Omental fat pad (tissue), 4 donors: ENCODE results near the gene IL23A. TPM values are rescaled to one million over a fixed set of nuclear protein-coding genes. Genes with fewer than 3 reads are reported as not detected.

ENCODE experiments used
- ATAC-seq: fragments of 150-250 bp; one replicate; pipeline ENCODE4 v1.9.1; 2016; ENCODE audit warnings: mild to moderate bottlenecking, moderate library complexity; ENCODE audit not compliant: low FRiP score
- DNase-seq: peaks from one replicate; pipeline ENCODE4 v3.0.0-alpha.2; 2019; ENCODE audit warnings: low spot score
- total RNA-seq, 4 donors: library from RNA; depleted of rRNA; stranded (reverse); fragments of >200 nt; gene quantifications; one replicate each; pipeline ENCODE4 v1.1.0, GENCODE V29; 2016
- TF ChIP-seq, protein P1 (sequence below), 3 donors: fragments of 450-650 bp; IDR thresholded peaks; one replicate each; pipeline ENCODE4 v1.5.1; 2016 to 2017; ENCODE audit warnings: antibody characterized with exemption in 3 of 3, mild to moderate bottlenecking in 3 of 3, moderate library complexity in 2 of 3

Gene IL23A
- total RNA-seq, 4 donors from 2014 or later = 2.2 TPM; not detected in 3

- DNase-seq = no peak
- no peak for ATAC-seq
- TF ChIP-seq, protein P1, sequence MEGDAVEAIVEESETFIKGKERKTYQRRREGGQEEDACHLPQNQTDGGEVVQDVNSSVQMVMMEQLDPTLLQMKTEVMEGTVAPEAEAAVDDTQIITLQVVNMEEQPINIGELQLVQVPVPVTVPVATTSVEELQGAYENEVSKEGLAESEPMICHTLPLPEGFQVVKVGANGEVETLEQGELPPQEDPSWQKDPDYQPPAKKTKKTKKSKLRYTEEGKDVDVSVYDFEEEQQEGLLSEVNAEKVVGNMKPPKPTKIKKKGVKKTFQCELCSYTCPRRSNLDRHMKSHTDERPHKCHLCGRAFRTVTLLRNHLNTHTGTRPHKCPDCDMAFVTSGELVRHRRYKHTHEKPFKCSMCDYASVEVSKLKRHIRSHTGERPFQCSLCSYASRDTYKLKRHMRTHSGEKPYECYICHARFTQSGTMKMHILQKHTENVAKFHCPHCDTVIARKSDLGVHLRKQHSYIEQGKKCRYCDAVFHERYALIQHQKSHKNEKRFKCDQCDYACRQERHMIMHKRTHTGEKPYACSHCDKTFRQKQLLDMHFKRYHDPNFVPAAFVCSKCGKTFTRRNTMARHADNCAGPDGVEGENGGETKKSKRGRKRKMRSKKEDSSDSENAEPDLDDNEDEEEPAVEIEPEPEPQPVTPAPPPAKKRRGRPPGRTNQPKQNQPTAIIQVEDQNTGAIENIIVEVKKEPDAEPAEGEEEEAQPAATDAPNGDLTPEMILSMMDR (IDR thresholded peaks at IDR 0.05) = no peak
Measured at GRCh38 chr12:56362130-56363059, 23.7 kb downstream of the IL23A start, which contains the start of gene APOF. APOF (minus strand) TSS chr12:56362857; CDS start chr12:56362745, 112 bp downstream.

DNA sequence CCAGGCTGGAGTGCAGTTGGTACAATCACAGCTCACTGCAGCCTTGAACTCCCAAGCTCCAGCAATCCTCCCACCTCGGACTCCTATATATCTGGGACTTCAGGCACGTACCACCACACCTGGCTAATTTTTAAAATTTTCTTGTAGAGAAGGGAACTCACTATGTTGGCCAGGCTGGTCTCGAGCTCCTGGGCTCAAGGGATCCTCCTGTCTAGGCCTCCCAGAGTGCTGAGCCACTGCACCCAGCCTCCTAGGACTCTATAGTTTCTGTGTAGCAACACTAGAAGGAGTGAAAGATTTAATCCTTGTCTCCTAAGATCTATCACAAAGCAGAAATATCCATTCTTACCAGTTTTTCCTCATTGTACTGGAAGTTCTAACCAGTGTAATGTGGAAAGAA is 28.3 kb downstream of the IL23A start:
- TF ChIP-seq, protein P1 (IDR thresholded peaks at IDR 0.05) = no peak
- DNase-seq (no peak), ATAC-seq (no peak)

DNA sequence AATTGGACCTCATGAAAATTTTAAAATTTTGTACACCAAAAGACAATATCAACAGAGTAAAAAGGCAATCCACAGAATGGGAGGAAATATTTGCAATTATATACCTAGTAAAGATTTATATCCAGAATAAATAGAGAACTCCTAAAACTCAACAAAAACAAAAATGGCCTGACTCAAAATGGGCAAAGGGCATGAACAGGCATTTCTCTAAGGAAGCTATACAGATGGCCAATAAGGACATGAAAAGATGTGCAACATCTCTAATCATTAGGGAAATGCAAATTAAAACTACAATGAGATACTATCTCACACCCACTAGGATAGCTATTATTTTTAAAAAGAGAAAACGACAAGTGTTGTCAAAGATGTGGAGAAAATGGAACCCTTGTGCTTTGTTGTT is 34.8 kb downstream of the IL23A start:
- DNase-seq = no peak
- ATAC-seq = no peak
- TF ChIP-seq, protein P1 (IDR thresholded peaks at IDR 0.05) = no peak

GRCh38 chr12:56374726-56375597 is 36.3 kb downstream of the IL23A start:
- ATAC-seq (no peak), DNase-seq (no peak)

GRCh38 chr12:56375598-56376434 is 37.1 kb downstream of the IL23A start:
- DNase-seq = no peak
- ATAC-seq = no peak
- TF ChIP-seq, protein P1 (IDR thresholded peaks at IDR 0.05) = no peak

More at GRCh38 chr12:56374726-56375597, 36.3 kb downstream of the IL23A start:
- TF ChIP-seq, protein P1 (IDR thresholded peaks at IDR 0.05) = no peak

DNA sequence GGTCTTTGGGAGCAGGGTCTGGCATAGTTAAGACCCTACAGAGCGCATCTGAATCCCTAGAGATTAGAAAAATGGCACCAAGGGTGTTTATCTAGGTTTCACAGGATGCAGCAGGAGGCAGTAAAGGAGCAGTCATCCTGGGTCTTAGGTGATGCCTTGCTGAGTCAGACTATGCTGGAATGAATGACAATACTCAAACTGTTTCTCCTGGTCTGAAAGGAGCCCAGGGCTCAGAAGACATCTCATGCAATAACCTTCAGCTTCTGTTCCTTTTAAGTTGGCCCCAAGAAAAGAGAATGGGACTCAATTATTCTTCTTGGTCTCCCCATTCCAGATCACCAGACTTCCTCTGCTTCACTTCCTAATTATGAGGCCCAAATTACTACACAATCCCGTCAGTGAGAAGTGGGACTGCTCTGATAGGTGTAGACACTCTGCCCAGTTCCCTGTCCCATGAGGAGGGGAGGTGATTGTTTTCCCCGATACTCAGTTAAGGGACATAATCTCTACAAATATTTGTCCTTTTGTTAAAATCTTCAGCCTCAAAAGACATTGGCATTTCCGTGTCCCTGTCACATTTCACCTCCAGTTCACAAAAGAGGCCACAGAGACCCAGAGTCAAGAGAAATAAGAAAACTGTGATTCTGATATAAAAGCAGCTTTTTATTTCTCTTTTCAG is 38.8 kb downstream of the IL23A start:
- ATAC-seq (no peak), DNase-seq (no peak)
- TF ChIP-seq, protein P1 (IDR thresholded peaks at IDR 0.05) = no peak
